ENCODE results near the gene DYSF.

Gene DYSF

DNA sequence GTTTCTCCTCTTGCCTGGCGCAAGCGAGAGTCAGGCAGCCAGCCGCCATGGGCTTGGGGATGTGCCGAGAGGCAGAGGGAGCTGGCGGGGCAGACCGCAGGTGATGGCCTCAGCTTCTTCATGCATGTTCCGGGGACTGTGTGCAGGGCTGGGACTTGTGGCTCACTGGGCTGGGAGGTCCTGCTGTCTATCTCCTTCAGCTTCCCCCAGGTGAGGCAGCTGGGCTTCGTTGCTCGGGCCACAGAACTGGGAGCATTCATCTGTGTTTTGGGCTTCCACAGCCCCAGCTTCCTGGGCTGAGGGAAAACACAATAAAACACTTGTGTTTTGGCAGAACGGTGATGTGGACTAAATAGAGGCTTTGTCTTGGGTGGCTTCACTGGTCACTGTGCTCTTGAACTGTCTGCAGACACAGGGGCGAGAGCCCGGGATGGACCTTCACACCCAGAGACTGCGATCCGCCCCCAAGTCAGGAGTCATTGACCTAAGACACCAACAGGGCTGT, 93.5 kb downstream of the DYSF start:
- Histone ChIP-seq H3F3A (ENCODE audit: control insufficient read depth, insufficient read depth) (no peaks in the 10 kb centered on the region), H3K27ac (ENCODE audit: low read depth, low read length) (no peak overlapping the region), H3K4me2 (ENCODE audit: low read length) (no peak overlapping the region)

DNA sequence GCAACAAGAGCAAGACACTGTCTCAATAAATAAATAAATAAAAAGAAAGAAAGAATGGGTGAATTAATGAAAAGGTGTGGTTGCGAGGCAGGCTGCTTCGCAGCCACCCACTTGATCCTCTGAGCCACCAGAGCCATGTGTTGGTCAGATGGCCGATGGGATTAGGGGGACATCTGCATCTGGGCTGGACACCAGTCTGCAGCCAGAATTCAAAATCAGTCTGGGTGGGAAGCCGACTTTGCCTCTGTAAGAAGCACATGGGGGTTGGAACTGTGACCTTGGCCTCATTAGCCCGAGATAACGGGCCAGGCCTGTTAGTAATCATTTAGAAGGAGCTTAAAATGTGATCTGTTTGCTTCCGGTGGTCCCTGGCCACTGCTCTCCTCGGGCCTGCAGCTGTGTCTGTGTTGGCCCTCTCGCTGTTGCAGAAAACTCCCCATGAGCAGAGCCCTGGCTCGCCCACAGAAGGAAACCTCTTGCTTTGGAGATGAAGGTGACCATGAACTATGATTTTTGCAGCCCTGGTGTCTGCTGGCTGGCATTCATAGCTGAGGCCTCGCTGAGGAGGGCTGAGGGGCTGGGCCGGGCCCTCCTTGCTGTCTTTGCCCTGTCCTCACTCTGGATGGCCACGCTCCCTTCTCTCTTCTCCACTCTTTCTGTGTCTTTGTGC, 94.4 kb downstream of the DYSF start:
- Histone ChIP-seq H3K27ac (ENCODE audit: low read depth, low read length) (no peak overlapping the region), H4K20me1 (ENCODE audit: control insufficient read depth, insufficient read depth, low read depth, low read length) (no peaks in the 10 kb centered on the region), H3K4me3 (ENCODE audit: low read length) (no peak overlapping the region), H3K4me1 (ENCODE audit: control insufficient read depth, low read length) (peaks cover 6% of the 10 kb centered on the region), H3K9me3 (ENCODE audit: control insufficient read depth, insufficient read depth, low read length) (no peaks in the 10 kb centered on the region), H3K36me3 (ENCODE audit: control insufficient read depth, low read length) (no peaks in the 10 kb centered on the region), H3K79me2 (ENCODE audit: control insufficient read depth, low read length) (no peaks in the 10 kb centered on the region), H3K27me3 (ENCODE audit: control insufficient read depth, low read length) (no peaks in the 10 kb centered on the region), H3K9me2 (replicated peaks; ENCODE audit: control insufficient read depth, low read length) (no peaks in the 10 kb centered on the region), H3F3A (ENCODE audit: control insufficient read depth, insufficient read depth) (no peaks in the 10 kb centered on the region), H3K4me2 (ENCODE audit: low read length) (no peak overlapping the region)
- TF ChIP-seq, protein P1, sequence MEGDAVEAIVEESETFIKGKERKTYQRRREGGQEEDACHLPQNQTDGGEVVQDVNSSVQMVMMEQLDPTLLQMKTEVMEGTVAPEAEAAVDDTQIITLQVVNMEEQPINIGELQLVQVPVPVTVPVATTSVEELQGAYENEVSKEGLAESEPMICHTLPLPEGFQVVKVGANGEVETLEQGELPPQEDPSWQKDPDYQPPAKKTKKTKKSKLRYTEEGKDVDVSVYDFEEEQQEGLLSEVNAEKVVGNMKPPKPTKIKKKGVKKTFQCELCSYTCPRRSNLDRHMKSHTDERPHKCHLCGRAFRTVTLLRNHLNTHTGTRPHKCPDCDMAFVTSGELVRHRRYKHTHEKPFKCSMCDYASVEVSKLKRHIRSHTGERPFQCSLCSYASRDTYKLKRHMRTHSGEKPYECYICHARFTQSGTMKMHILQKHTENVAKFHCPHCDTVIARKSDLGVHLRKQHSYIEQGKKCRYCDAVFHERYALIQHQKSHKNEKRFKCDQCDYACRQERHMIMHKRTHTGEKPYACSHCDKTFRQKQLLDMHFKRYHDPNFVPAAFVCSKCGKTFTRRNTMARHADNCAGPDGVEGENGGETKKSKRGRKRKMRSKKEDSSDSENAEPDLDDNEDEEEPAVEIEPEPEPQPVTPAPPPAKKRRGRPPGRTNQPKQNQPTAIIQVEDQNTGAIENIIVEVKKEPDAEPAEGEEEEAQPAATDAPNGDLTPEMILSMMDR (IDR thresholded peaks at IDR 0.05; ENCODE audit: low read depth, low read length, poor library complexity, severe bottlenecking) = no peak
- no peak for TF ChIP-seq EZH2phosphoT487 (IDR thresholded peaks at IDR 0.05; ENCODE audit: borderline replicate concordance, low read length)

More for the DNA sequence above, 93.5 kb downstream of the DYSF start:
- Histone ChIP-seq H3K27me3 (ENCODE audit: control insufficient read depth, low read length) (no peaks in the 10 kb centered on the region), H3K9me3 (ENCODE audit: control insufficient read depth, insufficient read depth, low read length) (no peaks in the 10 kb centered on the region), H3K79me2 (ENCODE audit: control insufficient read depth, low read length) (no peaks in the 10 kb centered on the region), H3K4me1 (ENCODE audit: control insufficient read depth, low read length) (peaks cover 6% of the 10 kb centered on the region), H4K20me1 (ENCODE audit: control insufficient read depth, insufficient read depth, low read depth, low read length) (no peaks in the 10 kb centered on the region), H3K4me3 (ENCODE audit: low read length) (no peak overlapping the region), H3K36me3 (ENCODE audit: control insufficient read depth, low read length) (no peaks in the 10 kb centered on the region), H3K9me2 (replicated peaks; ENCODE audit: control insufficient read depth, low read length) (no peaks in the 10 kb centered on the region)
- no peak for TF ChIP-seq EZH2phosphoT487 (IDR thresholded peaks at IDR 0.05; ENCODE audit: borderline replicate concordance, low read length)
- TF ChIP-seq, protein P1 (IDR thresholded peaks at IDR 0.05; ENCODE audit: low read depth, low read length, poor library complexity, severe bottlenecking) = no peak

DNA sequence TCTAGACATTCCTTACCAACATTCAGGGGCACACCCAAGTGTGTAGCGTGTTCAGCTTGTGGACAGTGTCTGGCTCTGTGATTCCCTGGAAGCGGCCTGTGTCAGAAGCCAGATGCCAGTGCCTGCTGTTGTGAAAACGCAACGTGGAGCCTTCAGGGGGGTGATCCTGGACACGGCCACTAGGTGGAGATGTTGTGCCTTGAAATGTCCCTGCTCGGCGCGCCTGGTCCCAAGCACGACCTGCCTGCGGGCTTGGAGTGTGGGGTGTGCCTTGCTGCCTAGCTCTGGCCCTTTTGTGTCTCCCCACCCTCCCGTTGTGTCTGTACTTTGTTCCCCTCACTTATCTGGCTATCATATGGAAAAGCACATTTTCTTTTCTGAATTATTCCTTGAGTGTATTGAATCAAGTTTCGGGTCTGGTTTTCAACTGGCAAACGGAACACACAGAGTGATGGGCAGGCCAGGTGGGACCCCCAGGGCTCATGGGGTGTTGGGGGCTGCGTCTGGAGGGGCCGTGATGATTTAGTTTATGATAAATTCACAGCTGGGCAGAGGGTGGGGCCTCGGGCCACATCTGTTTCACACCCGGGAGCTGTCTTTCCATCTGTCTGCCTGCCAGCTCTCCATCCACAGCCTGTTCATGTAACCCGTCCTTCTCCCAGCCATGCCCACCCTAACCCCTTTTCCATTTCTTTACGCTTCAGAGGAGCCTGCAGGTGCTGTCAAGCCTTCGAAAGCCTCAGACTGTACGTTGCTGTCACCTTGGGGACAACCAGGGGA, 95.5 kb downstream of the DYSF start:
- peaks cover 6% of the 10 kb centered on the region for H3K4me1 ChIP-seq (ENCODE audit: control insufficient read depth, low read length)
- no peaks in the 10 kb centered on the region for H3K9me3 ChIP-seq (ENCODE audit: control insufficient read depth, insufficient read depth, low read length)
- H3K79me2 ChIP-seq (ENCODE audit: control insufficient read depth, low read length) = no peaks in the 10 kb centered on the region
- no peak overlapping the region for H3K4me3 ChIP-seq (ENCODE audit: low read length)
- no peaks in the 10 kb centered on the region for H3K9me2 ChIP-seq (replicated peaks; ENCODE audit: control insufficient read depth, low read length)
- TF ChIP-seq EZH2phosphoT487 (IDR thresholded peaks at IDR 0.05; ENCODE audit: borderline replicate concordance, low read length) = no peak
- TF ChIP-seq, protein P1 (IDR thresholded peaks at IDR 0.05; ENCODE audit: low read depth, low read length, poor library complexity, severe bottlenecking) = peak; percentile 77
- no peaks in the 10 kb centered on the region for H4K20me1 ChIP-seq (ENCODE audit: control insufficient read depth, insufficient read depth, low read depth, low read length)
- H3K36me3 ChIP-seq (ENCODE audit: control insufficient read depth, low read length) = no peaks in the 10 kb centered on the region
- H3K27me3 ChIP-seq (ENCODE audit: control insufficient read depth, low read length) = no peaks in the 10 kb centered on the region
- no peak overlapping the region for H3K4me2 ChIP-seq (ENCODE audit: low read length)
- no peaks in the 10 kb centered on the region for H3F3A ChIP-seq (ENCODE audit: control insufficient read depth, insufficient read depth)
- no peak overlapping the region for H3K27ac ChIP-seq (ENCODE audit: low read depth, low read length)
